Measurements from ENCODE around the gene LAMA2.

LAMA2 gene

GRCh38 chr6:129215916-129216520 lies 333.1 kb downstream of the LAMA2 start:
- no peak for TF ChIP-seq GATA3 (IDR thresholded peaks at IDR 0.05; ENCODE audit: low read depth, low read length)

GRCh38 chr6:129217701-129218100 lies 334.8 kb downstream of the LAMA2 start:
- TF ChIP-seq GATA3 (IDR thresholded peaks at IDR 0.05; ENCODE audit: low read depth, low read length) = no peak
- TF ChIP-seq GATA2 (IDR thresholded peaks at IDR 0.05; ENCODE audit: low read depth, low read length) = no peak

DNA sequence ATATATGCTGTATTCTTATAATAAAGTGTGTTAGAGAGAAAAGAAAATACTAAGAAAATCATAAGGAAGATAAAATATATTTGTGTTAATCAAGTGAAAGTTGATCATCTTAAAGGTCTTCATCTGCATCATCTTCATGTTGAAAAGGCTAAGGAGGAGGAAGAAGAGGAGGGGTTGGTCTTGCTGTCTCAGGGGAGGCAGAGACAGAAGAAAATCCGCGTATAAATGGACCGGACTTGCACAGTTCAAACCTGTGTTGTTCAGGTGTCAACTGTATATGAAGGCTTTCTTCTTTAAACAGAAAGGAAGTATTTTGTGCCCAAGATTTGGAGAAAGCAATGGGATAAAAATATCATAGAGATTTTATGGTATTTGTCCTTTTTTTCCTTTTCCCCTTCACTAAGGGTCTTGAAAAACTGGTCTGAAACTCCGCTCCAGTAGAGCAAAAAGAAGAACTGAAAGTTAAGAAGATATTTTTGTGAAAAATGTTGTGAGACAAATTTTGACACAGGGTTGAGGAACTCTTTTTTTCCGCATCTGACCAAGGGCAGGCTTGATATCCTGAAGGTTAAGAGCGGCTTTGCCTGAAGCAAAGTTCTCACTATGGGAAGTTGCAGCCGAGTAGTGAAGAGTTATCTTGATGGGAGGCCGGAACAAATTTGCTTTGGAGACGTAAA lies 350.7 kb downstream of the LAMA2 start:
- TF ChIP-seq GATA2 (IDR thresholded peaks at IDR 0.05; ENCODE audit: low read depth, low read length) = no peak
- no peak for TF ChIP-seq GATA3 (IDR thresholded peaks at IDR 0.05; ENCODE audit: low read depth, low read length)

DNA sequence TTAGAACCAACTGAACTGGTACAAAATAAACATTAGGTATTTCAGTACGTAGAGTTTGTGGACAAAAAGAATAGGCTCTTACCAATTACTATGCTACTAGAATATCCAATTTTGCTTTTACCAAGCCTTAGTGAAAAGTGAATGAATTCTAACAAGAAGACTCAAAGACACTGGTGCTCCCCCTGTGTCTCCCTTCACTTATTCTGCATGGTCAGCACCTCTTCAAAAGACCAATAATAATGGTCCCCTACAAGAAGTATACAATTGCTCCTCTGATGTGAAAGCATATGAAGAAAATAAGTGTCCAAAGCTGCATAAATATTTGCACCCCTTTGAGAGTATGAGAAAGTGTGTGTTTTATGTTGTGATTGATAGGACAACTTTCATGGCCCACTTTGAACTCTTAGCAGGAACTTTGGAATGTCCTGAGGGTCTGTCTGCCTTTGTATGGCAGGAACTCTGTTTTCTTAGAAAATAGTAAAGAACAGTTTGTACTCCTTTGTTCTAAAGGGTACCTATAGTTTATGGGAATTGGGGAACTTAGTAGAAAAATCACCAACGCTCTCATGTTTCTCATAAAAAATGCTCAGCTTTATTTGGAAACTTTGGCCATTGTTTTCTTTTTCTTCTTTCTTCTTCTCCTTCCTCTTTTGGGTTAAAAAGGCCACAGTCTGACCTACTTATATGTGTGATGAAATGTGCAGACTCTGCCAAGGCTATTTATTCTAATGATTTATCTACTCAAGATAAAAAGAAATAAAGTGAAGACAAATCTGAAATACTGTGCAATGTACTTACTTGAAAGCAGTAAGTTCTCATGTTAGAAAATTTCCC lies 352.4 kb downstream of the LAMA2 start:
- TF ChIP-seq GATA3 (IDR thresholded peaks at IDR 0.05; ENCODE audit: low read depth, low read length) (no peak), GATA2 (IDR thresholded peaks at IDR 0.05; ENCODE audit: low read depth, low read length) (no peak)

DNA sequence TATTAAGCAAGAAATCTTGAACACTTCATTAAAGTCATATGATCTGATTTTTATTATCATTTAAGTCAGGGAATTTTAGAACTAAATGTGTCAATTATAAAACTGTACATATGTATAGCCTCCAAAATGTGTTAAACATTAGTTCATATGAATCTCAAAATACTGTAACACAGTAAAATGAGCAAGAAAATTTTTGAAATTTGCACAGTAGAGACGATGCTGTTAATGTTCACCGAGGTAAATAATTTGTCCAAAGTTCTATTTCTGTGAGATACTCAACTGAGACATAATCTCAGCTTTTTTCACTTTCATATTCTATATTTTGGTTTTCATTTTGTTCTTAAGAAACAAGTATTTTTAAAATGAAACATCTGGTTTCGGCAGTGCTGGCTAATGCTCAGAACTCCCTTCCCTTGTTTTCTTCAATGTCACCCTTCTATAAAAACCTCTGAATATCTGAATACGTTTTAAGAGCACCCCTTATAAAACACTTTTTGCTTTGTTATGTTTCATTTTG lies 353.1 kb downstream of the LAMA2 start:
- TF ChIP-seq GATA3 (IDR thresholded peaks at IDR 0.05; ENCODE audit: low read depth, low read length) (no peak), GATA2 (IDR thresholded peaks at IDR 0.05; ENCODE audit: low read depth, low read length) (no peak)

DNA sequence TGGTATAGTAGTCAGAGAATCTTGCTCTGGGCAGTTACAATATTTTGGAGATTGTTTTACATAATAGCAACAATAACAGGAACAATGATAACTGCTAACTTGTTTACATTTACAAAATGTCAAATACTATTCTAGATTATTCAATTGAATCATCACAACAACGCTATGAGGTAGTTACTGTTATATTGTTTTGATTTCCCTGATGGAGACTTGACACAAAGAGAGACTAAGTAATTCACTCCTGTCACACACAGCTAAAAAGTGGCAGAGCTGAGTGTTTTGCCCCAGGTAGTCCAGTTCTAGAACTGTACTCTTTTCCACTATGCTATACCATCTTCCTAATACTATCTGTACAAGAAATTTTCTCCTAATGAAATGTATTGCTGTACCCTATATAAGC lies 356.1 kb downstream of the LAMA2 start:
- no peak for TF ChIP-seq GATA2 (IDR thresholded peaks at IDR 0.05; ENCODE audit: low read depth, low read length)
- TF ChIP-seq GATA3 (IDR thresholded peaks at IDR 0.05; ENCODE audit: low read depth, low read length) = no peak

GRCh38 chr6:129239825-129240491 lies 357.0 kb downstream of the LAMA2 start:
- TF ChIP-seq GATA3 (IDR thresholded peaks at IDR 0.05; ENCODE audit: low read depth, low read length) (no peak), GATA2 (IDR thresholded peaks at IDR 0.05; ENCODE audit: low read depth, low read length) (no peak)

DNA sequence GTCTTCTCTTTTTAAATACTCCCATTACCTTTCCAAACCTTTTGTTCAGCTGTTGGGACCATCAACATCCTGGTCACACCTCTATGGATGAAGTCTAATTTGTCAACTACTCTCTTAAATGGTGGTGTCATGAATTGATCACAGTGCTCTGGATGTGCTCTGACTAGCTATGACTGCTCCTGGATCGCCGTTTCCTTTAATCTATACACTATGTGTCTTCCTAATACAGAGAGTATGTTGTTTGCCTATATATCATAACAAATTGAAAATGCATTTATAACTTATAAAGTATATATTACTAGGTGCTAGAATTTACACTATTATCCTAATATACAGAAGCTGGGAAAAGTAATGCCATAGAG lies 357.5 kb downstream of the LAMA2 start:
- TF ChIP-seq GATA2 (IDR thresholded peaks at IDR 0.05; ENCODE audit: low read depth, low read length) (no peak), GATA3 (IDR thresholded peaks at IDR 0.05; ENCODE audit: low read depth, low read length) (no peak)

DNA sequence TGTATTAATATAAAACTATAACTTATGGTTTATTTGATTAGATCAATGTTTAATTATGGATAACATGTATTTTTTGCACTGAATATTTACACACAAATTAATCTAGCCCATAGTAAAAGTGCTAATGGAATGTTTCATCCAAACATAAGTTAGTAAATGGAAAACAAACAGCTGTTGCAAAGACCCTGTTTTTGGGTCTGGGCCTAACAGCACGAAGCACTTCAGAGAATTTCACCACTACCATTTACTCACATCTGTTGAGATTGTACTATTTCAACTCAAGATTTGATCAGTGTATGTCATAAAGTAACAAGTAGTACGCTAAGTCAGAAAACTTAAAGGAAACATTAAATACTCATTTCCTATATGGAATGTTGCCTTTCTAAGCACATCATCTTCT lies 359.6 kb downstream of the LAMA2 start:
- TF ChIP-seq GATA2 (IDR thresholded peaks at IDR 0.05; ENCODE audit: low read depth, low read length) = no peak
- no peak for TF ChIP-seq GATA3 (IDR thresholded peaks at IDR 0.05; ENCODE audit: low read depth, low read length)

DNA sequence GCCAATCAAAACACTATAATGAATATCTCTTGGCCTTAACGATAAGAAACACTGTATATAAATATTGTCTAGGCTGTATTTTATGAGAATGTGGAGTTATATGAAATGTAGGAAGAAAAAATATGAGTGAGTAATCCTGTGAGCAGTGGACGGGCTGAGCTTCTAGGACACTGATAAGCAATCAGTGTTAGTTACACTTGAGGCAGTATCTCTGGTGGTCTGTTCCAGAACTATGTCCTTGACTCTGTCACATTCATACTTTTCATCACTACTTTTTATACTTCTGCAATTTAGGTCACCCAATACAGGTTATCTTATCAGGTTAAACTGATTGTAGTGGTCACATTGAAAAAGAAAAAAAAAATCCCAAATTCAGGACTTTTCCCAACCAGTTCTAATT lies 360.4 kb downstream of the LAMA2 start:
- TF ChIP-seq GATA2 (IDR thresholded peaks at IDR 0.05; ENCODE audit: low read depth, low read length) (no peak), GATA3 (IDR thresholded peaks at IDR 0.05; ENCODE audit: low read depth, low read length) (no peak)

- TF ChIP-seq GATA2 (IDR thresholded peaks at IDR 0.05; ENCODE audit: low read depth, low read length) = no peak
- no peak for TF ChIP-seq GATA3 (IDR thresholded peaks at IDR 0.05; ENCODE audit: low read depth, low read length)
Measured at GRCh38 chr6:129248946-129249345, 366.0 kb downstream of the LAMA2 start.

GRCh38 chr6:129251669-129252376 lies 368.9 kb downstream of the LAMA2 start:
- TF ChIP-seq GATA2 (IDR thresholded peaks at IDR 0.05; ENCODE audit: low read depth, low read length) (no peak), GATA3 (IDR thresholded peaks at IDR 0.05; ENCODE audit: low read depth, low read length) (no peak)

DNA sequence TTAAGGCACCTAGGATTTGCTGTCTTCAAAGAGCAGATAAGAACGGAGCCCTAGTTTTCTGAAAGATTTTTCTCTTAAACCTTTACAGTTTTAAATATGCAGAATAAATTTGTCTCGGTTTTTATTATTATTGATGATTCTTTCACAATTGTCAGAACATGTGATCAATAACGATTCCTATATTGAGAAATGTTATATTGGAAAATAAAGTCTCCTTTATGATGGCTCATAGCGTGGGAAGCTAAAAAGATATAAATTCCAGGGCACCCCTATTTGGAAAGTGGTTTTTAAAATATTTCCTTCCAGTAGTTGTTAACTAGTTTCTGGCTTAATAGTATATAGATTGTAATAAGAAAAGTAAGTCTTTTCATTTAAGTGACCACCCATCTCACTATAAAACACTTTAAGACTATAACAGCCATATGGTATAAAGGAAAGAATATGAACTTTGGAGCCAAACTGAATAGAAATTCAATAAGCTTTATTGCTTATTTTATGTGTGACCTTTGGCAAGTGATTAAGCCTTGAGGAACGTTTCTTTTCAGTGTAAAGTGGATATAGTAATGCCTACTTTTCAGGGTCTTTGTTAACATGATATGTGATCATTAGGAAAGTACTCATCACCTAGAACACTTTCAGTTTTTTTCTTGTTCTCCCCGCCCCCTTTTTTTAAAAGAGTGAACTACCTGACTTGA lies 369.6 kb downstream of the LAMA2 start:
- TF ChIP-seq GATA2 (IDR thresholded peaks at IDR 0.05; ENCODE audit: low read depth, low read length) (no peak), GATA3 (IDR thresholded peaks at IDR 0.05; ENCODE audit: low read depth, low read length) (no peak)

Data from SH-SY5Y (cell line).